Activated T-cell treated with anti-CD3 and anti-CD28 coated beads, Interleukin-2, amount 50 U/mL, for 48 hours (primary cell): Measurements from ENCODE around the gene SPATA33.
"Not testable (repeated sequence)": the region's sequence is repeated elsewhere in the genome, so short reads cannot be mapped to it uniquely, and the experiment has no call there.

Experiments used
- DNase-seq, 2 experiments: peaks; one replicate each; pipeline ENCODE4 v3.0.0-alpha.2; 2020

Gene SPATA33

GRCh38 chr16:89629827-89630610, 27.6 kb upstream of the SPATA33 start:
- no peak for DNase-seq

- DNase-seq = no peak
Measured at GRCh38 chr16:89633064-89633631, 24.5 kb upstream of the SPATA33 start.

DNA sequence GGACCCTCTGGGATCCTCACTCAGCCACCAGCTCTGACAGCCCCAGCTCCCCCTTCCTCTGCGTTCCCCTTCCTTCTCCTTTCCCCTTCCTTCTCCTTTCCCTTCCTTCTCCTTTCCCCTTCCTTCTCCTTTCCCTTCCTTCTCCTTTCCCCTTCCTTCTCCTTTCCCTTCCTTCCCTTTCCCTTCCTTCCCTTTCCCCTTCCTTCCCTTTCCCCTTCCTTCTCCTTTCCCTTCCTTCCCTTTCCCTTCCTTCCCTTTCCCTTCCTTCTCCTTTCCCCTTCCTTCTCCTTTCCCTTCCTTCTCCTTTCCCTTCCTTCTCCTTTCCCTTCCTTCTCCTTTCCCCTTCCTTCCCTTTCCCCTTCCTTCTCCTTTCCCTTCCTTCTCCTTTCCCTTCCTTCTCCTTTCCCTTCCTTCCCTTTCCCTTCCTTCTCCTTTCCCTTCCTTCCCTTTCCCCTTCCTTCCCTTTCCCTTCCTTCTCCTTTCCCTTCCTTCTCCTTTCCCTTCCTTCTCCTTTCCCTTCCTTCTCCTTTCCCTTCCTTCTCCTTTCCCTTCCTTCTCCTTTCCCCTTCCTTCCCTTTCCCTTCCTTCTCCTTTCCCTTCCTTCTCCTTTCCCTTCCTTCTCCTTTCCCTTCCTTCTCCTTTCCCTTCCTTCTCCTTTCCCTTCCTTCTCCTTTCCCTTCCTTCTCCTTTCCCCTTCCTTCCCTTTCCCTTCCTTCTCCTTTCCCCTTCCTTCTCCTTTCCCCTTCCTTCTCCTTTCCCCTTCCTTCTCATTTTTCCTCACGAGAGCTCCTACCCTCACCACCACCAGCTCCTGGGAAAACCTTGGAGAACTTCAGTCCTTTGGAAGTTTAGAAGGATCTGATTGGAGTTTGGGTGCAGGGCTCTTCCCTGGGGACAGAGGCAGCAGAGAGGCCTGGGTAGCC, 22.9 kb upstream of the SPATA33 start:
- not testable (repeated sequence) for DNase-seq

GRCh38 chr16:89636663-89637062, 21.0 kb upstream of the SPATA33 start:
- no peak for DNase-seq

DNA sequence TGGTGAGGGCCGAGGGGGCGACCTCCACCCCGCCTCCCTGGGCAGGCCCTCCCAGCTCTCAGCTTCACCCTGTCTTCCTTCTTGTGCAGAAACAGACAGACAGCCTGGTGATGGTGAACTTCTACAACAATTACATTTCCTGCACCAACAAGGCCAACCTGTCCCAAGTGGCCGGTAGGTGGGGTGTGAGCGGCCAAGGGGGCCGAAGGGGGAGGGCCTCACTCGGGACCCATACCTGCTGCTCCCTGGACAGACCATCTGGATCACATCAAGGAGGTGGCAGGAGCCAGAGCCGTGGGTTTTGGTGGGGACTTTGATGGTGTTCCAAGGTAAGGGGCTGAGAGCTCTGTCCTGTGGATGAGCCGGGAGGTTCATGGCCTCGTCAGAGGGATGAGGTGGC, 20.3 kb upstream of the SPATA33 start:
- DNase-seq = no peak

- no peak for DNase-seq
Measured at GRCh38 chr16:89638455-89638854, 19.2 kb upstream of the SPATA33 start.

GRCh38 chr16:89639385-89639784, 18.3 kb upstream of the SPATA33 start:
- no peak for DNase-seq

- no peak for DNase-seq
Measured at GRCh38 chr16:89641458-89642119, 16.0 kb upstream of the SPATA33 start.

DNA sequence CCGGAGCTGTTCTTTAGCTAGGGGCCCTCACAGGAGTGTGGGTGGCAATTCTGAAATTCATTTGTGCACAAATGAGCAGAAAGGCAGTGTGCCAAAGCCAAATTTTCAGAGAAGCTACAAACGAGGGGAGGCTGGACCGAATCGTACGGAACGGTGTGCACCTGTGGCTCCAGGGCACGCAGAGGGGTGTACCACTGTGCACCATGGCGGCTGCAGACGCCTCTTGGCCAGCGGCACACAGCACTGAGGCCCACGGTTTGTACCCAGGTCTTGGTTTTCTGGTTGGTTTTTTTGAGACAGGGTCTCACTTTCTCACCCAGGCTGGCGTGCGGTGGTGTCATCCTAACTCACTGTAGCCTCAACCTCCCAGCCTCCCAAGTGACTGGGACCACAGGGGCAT, 15.1 kb upstream of the SPATA33 start:
- no peak for DNase-seq

GRCh38 chr16:89643769-89644300, 13.8 kb upstream of the SPATA33 start:
- DNase-seq = no peak

- DNase-seq = no peak
Measured at GRCh38 chr16:89645122-89645521, 12.5 kb upstream of the SPATA33 start.

- no peak for DNase-seq
Measured at GRCh38 chr16:89646270-89646669, 11.4 kb upstream of the SPATA33 start.

- no peak for DNase-seq
Measured at GRCh38 chr16:89646906-89647305, 10.7 kb upstream of the SPATA33 start.

- no peak for DNase-seq
Measured at GRCh38 chr16:89651584-89651983, 6.1 kb upstream of the SPATA33 start.

GRCh38 chr16:89653656-89654295, 3.9 kb upstream of the SPATA33 start:
- no peak for DNase-seq

DNA sequence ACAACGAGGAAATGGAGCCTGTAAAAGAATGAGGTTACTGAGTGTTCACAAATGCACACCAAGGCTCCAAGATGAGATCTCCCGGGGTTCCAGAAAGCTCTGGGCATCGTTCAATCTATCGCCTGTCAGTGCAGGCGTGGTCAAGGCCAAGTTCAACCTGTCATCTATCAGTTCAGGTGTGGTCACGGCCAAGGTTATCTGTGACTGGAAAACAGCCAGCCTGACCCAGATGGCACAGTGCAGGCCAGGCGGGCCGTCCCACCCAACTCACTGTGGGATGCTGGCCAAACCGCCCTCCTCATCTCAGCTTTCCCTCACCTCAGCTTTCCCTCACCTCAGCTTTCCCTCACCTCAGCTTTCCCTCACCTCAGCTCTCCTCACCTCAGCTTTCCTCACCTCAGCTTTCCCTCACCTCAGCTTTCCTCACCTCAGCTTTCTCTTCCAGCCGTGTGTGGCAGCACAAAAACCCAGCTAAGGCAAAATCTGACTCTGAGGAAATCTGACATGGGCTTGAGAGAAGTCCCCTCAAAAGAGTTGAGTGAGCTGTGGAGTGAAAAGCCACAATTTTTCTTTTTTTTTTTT, 2.5 kb upstream of the SPATA33 start:
- DNase-seq = peak in 1 of 2 experiments; percentile 16

DNA sequence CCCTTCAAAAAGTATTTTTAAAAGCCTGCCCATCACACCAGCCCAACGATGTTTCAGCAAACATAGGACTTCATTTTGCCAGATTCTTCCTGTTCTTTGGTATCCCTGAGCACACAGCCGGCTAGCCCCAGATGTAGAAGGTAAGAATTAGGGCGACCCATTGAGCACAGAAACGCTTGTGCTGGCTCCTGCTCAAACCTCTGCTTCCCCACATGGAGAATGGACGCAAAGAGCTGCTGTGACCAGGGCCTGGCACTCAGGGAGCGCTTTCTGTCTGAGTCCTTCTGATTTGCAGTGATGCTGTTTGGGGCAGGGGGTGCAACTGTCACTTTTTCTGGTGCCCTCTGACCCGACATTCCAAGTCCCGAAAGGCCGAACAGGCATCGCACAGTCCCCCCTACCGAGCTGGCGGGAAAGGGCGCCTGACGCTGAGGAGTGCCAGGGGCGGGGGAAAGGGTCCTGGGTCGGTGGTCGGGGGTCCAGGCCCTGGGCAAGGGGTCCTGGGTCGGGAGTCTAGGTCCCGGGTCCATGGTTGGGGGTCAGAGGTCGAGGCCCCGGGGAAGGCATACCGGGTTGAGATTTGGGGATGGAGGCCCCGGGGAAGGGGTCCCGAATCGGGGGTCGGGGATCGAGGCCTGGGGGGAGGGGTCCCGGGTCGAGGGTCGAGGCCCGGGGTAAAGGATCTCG, 1.1 kb upstream of the SPATA33 start:
- DNase-seq = peak in 1 of 2 experiments; percentile 17

- DNase-seq = no peak
Measured at GRCh38 chr16:89658221-89658879, 714 bp downstream of the SPATA33 start.

GRCh38 chr16:89660146-89660545, 2.5 kb downstream of the SPATA33 start:
- DNase-seq = no peak

DNA sequence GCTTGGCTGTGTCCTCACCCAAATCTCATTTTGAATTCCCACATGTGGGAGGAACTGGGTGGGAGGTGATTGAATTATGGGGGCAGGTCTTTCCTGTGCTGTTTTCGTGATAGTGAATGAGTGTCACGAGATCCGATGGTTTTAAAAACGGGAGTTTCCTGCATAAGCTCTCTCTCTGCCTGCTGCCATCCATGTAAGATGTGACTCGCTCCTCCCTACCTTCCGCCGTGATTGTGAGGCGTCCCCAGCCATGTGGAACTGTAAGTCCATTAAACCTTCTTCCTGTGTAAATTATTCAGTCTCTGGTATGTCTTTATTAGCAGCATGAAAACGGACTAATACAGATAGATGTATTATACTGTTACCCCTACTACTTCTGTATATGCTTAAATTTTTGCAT, 3.6 kb downstream of the SPATA33 start:
- DNase-seq = no peak

DNA sequence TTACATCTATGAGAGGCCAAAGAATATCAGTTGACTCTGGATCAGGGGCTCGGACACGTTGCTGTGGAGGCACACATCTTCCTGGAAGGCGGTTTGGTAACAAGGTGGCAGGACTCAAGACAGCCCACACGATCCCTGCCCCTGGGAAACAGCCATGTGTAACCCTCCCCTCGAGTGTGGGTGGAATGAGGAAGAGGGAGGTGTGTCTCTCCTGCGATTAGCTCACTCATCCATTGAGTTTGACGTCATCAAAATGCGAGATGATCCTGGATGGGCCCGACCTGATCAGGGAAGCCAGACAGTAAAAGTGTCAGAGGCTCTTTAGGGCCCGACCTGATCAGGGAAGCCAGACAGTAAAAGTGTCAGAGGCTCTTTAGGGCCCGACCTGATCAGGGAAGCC, 6.6 kb downstream of the SPATA33 start:
- DNase-seq = not testable (repeated sequence)
